ENCODE results near the gene CCL4.
"Not testable (repeated sequence)": the region's sequence is repeated elsewhere in the genome, so short reads cannot be mapped to it uniquely, and the experiment has no call there.

CCL4 gene

DNA sequence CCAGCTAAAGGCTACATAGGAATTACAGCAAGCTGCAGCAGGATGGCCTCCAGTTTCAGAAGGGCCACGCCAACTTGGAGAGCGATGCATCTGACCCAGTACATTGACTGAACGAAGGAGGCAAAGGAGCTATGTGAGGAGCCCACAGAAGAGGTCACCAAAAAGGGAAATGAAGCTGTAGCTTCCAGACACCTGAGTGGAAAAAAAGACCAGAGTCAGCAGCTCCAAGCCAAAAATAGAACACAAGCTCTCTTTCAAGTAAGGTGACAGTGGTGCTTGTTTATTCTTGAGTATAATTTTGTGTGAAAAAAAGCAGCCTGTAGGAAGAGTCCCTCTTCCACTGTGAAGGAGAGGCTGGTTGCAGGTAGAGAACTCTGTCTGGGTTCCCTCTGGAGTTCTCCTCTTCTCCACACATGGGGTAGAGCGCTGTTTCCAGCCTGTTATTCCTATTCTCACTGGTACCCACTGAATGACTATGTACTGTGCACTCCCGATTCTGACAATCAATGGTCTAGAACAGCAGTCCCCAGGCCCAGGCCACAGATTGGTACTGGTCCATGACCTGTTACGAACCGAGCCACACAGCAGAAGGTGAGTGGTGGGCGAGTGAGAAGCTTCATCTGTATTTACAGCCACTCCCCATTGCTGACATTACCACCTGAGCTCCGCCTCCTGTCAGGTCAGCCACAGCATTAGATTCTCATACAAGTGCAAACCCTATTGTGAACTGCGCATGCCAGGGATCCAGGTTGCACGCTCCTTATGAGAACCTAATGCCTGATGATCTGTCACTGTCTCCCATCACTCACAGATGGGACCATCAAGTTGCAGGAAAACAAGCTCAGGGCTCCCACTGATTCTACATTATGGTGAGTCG, 15.1 kb downstream of the CCL4 start:
- DNase-seq = no peak

DNA sequence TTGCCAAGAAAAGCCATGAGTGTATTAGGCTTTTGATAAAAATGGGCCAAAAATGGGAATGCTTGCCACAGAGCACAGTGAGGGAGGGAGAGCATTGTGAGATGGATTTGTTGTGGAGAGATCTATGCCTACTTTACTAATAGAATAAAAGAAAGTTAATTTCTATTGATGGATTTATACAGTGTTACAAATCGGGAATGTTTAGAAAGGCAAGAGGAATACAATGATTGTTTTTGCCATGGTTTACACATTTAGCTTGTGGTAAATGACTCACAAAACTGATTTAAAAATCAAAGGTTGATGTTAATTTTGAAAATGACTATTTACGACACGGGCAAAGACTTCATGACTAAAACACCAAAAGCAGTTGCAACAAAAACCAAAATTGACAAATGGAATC, 16.6 kb downstream of the CCL4 start:
- DNase-seq = no peak

DNA sequence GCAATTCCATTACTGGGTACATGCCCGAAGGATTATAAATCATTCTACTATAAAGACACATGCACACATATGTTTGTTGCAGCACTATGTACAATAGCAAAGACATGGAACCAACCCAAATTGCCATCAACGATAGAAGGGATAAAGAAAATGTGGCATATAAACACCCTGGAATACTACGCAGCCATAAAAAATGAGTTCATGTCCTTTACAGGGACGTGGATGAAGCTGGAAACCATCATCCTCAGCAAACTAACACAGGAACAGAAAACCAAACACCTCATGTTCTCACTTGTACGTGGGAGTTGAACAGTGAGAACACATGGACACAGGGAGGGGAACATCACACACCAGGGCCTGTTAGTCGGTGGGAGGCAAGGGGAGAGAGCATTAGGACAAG, 17.5 kb downstream of the CCL4 start:
- not testable (repeated sequence) for DNase-seq

DNA sequence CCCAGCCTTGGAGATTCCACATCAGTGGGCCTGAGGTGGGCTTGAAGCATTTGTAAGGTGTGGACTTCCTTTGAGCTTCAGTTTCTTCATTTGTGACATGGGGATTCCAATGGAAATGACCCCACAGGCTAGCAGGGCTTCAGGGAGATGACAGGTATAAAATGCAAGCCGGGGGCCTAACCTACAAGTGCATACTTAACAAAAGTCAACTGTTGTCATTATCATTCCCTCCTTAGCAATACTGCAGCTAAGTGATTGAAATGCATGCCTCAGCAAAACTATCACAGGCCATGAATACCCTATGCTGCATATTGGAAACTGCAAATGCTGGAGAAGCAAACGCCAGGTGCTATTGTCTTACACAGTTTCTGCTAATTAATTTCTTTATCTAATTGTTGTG, 19.8 kb downstream of the CCL4 start:
- DNase-seq = no peak

DNA sequence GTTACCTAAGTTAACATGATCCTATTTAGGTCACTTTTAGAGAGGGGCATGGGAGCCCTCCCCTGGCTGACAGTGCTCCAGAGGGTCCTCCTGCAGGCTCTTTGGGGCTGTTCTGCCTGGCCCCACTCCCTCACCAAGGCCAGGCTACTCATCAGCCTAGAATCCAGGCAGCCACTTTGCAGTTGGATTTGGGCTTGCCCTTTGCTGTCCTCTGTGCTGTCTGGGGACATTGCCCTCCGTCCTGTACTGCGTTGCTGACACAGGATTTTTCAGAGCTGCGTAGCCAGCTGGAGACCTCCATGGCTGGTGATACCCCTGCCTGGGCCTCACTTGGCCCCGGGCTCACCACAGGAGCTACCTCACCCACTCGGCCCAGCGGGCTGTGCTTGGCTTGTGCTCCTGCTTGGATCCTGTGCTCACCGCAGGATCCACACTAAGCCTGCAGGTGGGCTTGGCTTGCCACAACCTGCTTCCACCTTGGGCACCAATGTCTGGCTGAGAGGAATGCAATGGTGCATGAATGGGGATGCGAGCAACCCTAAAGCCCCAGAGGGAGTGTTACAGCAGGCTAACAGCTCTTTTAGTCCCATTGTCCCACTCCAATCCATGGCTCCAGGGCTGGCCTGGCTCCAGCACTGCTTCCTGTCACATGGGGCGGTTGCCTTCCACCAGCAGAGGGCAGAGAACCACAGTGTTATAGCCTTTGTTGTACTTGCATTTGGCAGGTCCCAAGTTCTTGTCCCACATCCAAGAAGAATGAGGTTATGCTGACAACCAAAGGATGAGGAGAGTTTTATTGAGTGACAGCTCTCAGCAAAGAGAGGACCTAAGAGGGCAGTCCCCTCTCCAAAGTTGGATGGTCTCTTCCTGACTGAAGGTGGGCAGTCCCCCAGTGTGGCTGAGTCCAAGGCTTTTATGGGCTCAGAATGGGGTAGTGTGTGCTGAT, 21.5 kb downstream of the CCL4 start:
- DNase-seq = peak in 1 of 3 donors; percentile 25

DNA sequence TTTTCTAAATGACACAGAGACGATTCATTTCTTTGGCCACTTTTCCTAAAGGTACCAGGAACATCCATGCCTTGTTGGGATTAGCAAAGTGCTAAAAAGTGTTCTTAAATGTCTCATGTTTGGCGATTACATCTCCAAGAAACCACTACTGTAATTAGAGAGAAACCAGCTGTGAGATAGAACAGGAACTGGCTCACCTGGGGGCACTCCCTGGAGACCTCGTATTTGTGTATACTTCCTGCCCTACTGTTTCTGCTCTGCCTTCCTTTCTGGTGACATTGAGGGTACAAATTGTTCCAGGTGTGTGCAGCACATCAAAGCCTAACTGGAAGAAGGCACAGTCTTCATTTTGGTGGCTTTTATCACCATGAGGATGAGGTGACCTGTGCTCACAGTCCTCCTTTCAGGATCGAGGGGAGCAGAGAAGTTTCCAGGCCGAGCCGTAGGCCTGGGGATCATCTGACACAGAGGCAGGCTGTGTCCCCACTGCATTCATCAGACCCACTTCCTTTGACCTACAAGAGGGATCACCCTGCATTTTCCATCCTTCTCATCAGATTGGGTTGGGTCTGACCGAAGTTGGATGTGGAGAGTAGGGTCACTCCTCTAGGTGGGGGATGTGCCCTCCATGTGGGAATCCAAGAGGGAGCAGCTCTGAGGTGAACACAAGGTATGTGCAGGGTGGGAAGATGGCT, 23.7 kb downstream of the CCL4 start:
- no peak for DNase-seq

DNA sequence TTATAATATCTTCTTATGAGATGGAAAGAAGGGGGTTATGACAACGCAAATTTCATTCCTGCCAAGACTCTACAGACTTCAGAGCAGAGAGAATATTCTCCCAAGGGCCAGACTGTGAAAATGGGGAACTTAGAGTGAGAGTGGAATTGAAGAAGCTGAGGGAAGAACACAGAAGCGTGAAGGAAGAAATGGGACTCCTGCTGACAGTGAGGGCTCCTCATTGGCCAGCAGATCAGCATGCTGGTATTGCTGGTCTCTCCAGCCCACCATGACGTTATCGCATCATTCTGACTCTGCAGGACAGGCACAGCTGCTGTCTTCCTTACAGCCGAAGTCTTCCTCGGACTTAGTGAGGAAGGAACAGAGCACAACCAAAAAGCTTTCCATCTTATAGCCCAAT, 24.3 kb downstream of the CCL4 start:
- peak; percentile 52 to 63 (median 61) for DNase-seq

DNA sequence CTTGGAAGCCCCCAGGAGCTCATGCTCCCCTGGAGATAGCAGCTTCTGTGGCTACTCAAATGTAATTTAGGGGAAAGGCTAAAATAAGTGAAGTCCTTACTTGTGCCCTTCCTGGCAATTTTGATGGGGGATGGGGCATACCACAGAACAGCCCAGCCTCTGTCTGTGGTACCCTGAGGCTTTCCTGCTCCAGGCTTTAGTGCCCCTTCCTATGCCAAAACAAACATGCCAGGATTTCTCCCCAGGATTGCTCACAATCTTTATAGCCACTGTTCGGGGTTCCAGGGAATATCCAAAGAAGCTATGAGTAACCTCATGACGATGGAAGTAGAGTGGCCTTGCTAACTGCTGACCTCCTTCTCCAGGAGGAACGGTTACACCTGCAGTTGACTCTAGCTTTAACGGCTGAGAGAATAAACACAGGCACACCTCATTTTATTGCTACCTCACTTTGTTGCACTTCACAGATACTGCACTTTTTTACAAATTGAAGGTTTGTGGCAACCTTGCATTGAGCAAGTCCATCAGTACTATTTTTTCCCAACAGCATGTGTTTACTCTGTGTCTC, 24.9 kb downstream of the CCL4 start:
- no peak for DNase-seq

DNA sequence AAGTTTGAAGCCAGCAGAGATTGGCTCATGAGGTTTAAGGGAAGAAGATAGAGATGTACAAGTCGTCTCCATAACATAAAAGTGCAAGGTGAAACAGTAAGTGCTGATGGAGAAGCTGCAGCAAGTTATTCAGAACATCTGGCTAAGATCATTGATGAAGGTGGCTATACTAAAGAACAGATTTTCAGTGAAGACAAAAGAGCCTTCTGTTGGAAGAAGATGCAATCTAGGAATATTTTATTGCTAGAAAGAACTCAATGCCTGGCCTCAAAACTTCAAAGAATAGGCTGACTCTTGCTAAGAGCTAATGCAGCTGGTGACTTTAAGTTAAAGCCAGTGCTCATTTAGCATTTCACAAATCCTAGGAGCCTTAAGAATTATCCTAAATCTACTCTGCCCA, 26.0 kb downstream of the CCL4 start:
- DNase-seq = no peak

DNA sequence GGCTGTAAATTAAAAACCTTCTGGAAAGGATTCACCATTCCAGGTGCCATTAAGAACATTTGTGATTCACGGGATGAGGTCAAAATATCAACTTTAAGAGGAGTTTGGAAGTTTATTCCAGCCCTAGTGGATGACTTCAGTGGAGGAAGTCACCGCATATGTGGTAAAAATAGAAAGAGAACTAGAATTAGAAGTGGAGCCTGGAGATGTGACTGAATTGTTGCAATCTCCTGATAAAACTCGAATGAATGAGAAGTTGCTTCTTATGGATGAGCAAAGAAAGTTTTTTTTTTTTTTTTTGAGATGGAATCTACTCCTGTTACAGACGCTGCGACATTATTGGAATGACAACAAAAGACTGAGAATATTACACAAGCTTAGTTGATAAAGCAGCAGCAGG, 26.7 kb downstream of the CCL4 start:
- DNase-seq = peak; percentile 58 to 83 (median 73)

DNA sequence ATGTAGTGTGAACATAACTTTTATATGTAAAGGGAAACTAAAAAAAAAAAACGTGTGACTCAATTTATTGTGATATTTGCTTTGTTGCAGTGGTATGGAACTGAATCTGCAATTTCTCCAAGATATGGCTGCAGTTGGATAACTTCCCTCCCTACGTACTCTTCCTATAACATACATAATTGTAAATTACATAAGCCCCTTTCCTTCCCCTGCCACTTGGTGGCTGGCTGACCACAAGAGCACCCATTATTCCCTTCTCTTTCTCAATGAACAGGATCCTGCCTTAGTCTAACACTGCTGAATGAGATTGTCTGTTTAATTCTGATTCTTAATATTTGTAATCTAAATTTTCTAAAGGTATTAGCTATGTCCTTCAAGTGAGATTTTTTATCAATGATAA, 27.8 kb downstream of the CCL4 start:
- peak; percentile 82 to 91 (median 91) for DNase-seq

DNA sequence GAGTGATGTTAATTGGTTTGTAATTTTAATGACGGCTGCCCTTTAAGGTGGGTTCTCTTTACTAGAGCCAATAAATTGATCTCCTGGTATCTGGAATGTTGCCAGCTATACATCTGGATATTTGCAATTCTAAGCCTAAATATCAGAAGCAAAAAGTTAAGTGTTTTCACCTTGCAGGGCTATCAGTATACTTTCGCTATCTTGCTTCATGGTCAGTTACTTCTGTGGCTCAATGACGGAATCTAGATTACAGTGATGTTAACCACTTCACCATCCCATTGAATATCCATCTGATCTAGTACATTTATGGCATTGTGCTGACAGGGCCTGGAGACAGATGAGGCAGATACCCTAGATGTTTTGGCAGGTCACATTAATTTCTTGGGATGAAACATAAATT, 28.3 kb downstream of the CCL4 start:
- no peak for DNase-seq

DNA sequence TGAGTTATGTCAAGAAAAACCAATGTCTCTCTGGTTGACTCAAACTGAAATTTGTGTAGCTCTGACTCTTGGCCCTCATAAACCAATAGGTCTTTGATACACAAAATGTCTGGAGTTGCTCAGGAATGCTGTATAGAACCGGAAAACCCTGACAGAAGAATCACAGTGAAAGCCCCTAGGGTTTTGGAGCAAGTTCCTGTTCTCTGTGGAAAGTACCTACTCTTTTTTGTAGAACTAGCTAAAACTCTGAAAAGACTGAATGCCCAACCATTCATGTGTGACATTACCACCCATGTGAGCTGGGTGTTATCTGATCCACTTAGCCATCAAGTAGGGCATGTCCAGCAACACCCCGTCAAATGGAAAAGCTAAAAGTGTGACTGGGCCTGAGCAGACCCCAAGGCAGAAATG, 28.8 kb downstream of the CCL4 start:
- peak; percentile 85 to 97 (median 93) for DNase-seq

DNA sequence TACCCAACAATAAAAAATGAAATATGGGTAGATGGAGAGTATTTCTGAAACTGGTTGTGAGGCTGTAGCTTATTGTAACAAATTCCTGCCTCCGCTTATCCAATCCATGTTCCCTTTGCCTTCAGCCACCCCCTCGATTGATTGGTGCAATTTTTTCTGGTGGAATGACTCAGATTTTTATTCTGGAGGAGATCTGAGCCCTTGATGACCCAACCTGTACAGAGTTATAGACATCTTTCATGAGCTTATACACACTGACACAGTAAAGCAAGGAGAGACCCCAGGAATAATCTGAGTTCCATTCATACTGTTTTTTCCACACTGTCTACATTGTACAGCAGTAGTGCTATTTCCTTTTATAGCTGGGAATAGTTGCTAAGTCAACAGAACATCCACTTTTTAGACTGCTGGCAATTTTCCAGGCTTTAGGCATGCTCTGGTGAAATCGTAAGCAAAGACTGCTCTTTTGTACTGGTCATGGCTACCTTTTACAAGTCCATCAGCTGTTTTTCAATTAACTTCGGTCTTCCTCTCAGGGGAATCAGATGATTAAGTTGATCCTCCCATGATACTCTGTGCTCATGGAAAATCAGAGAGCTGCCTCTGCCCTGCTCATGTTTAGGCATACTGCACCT, 30.1 kb downstream of the CCL4 start:
- DNase-seq = peak; percentile 75 to 86 (median 85)

DNA sequence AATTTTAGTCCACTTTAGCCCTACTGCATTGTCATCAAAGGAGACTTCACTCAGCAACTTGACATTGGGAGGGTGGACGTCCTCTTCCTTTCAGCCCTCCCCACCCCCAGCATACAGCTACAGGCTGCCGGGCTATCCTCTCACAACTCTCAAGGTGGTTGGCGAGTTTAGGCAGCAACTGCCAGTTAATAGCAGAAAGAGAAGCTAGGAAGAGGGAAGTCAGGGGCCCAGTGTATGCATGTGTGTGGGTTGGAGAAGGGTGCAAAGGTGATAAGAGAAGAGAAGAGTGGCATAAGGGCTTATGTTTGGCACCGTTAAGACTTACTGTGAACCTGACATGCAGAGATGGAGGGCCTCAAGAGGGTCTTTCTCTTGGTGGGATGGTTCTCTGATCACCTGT, 31.8 kb downstream of the CCL4 start:
- DNase-seq = peak in 2 of 3 donors; percentile 27 to 30

DNA sequence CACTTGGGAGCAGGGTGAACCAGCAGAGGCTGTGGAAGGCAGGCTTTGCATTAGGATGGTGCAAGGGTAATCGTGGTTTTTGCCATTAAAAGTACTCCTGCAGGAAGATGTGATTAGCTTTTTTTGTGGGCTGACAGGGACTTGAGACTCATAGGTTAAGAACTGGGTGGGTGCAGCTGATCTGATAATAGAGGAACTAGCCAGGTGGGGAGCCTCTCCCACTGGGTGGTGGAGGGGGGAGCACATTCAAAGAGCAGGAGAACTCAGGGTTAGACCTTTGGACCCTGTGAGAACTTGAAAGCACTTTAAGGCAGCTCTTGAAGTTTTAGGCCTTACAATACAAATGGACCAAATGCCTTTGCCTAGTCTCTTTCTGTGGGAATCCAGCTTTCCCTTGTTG, 32.4 kb downstream of the CCL4 start:
- no peak for DNase-seq

DNA sequence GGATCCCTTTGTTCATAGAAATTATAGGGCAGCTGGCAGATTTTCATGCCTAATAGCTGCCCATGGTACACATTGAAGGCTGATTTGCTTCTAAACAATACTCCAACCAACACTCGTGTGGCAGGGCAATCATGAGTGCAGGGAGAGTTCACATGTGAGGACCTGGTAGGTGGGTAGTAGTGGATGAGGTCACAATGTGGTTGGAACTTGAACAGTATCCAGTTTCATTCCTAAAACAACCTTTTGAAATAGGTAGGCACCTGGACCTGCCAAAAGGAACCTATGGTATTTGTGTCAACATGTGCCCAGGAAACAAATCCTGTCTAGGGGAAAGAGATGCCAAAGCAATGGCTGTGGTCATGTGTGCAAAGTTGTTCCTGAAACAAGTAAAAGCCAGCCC, 32.8 kb downstream of the CCL4 start:
- DNase-seq = no peak

DNA sequence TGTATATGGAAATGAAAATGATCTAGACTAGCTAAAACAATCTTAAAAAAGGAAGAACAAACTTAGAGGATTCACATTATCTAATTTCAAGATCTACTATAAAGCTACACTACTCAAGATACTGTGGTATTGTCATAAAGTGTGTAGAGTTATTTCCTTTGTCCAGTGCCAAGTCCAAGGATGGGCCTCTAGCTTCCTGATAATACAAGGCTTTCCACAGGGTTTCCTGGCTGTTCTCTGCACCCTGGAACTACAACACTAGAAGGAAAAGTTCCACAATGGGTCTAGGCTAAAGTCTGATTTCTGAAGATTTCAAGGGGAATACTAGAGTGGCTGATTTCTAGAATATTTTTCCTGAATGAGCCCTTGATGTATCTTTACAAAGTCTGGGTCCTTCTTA, 38.6 kb downstream of the CCL4 start:
- DNase-seq = no peak

DNA sequence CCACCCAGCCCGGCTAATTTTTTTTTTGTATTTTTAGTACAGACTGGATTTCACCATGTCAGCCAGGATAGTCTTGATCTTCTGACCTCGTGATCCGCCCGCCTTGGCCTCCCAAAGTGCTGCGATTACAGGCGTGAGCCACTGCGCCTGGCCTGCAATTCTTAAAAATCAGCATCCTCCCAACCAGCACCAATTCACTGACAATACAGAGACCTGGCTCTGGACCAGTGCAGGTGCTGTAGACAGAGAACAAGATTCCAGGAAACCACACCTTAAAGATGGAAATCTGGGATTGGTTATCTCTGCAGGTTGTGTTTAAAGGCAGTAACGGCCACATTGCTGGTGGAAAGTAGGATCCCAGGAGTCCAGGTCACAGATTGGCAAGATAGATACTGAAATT, 39.2 kb downstream of the CCL4 start:
- DNase-seq = no peak

DNA sequence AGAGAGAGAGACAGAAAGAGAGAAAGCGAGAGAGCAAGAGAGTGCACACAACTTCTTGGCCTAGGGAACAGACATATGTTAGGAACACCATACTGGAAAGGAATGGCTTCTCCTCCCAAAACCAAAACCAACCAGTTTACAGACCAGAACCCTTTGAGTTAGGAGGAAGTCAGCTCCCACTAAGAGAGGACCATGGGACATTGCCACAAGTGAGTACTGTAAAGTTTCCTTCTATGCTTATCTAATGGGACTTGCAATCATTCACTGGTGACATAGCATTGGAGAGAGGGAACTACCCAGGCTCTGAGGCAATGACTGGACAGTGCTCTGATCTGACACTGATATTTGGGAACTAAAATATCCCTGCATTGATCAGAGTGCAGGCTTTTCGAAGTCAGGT, 40.4 kb downstream of the CCL4 start:
- peak; percentile 84 to 92 (median 90) for DNase-seq

DNA sequence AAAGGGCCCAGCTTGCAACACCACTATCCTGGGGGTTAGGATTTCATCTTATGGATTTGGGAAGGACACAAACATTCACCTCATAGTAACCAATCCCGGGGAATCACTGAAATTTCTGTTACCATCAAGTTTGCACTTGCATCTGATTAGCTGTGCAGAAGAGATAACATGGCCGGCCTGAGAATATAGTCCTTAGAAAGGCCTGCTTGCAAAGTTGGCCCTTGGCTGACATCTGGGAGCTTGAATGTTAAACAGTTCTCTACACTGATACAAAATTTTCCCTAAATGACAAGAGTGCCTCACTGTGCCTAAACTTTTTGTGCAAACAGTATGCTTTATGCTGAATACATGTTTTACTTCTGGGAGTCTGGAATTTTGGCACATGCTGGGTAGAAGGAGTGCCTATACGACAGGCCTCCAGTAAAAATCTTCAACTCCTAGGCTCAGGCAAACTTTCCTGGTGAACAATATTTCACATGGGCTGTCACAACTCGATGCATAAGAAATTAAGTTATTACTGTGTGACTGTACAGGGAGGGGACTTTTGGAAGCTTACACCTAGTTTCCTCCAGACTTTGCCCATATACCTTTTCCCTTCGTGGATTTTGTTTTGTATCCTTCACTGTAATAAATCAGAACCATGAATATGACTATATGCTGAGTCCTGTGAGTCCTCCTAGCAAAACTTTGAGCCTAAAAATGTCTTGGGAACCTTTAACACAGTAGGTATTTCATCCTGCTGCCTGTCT, 41.5 kb downstream of the CCL4 start:
- DNase-seq = no peak

DNA sequence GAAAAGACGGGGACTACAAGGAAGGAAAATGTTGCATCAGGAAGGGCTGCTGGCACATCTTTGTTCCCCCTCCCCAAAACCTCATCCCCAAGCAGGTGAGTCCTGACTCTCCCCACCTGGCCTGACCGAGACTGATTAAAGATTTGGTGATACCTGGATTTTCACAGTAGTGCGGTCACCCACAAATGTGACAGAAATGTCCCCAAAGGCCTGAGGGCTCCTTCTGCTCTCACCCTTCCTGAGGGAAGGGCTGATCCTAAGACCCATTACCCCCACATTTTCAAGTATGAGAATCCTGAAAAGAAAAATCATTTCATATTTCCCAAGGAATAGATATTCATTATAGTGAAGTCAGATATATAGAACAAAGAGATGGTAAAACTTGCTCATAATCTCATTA, 44.0 kb downstream of the CCL4 start:
- no peak for DNase-seq
